HEK293 (cell line): ENCODE data around the gene BAD.
A peak's percentile ranks its signal among the peaks of the same experiment; 100 is the strongest.

ENCODE experiments used
- EGR2 ChIP-seq: fragments of 450-650 bp; formaldehyde crosslinking; IDR thresholded peaks from 2 replicates; pipeline ENCODE4 v1.5.1; 2016; ENCODE audit warnings: low read depth, missing biosample characterization, missing genetic modification characterization
- HOXA7 ChIP-seq: sonication (generic); formaldehyde crosslinking; IDR thresholded peaks from 2 replicates; pipeline ENCODE4 v1.8.1; 2022; ENCODE audit warnings: missing genetic modification reagents, borderline replicate concordance
- INSM2 ChIP-seq: fragments of 450-650 bp; formaldehyde crosslinking; IDR thresholded peaks from 2 replicates; pipeline ENCODE4 v1.5.1; 2016; ENCODE audit warnings: missing biosample characterization, missing genetic modification characterization
- MEIS1 ChIP-seq: sonication (generic); formaldehyde crosslinking; IDR thresholded peaks from 2 replicates; pipeline ENCODE4 v1.8.1; 2022; ENCODE audit warnings: missing genetic modification reagents, mild to moderate bottlenecking, borderline replicate concordance
- OVOL3 ChIP-seq: fragments of 450-650 bp; formaldehyde crosslinking; IDR thresholded peaks from 2 replicates; pipeline ENCODE4 v1.5.1; 2016; ENCODE audit warnings: missing biosample characterization, missing genetic modification characterization
- PATZ1 ChIP-seq: fragments of 450-650 bp; formaldehyde crosslinking; IDR thresholded peaks from 2 replicates; pipeline ENCODE4 v1.5.1; 2016; ENCODE audit warnings: missing biosample characterization, missing genetic modification characterization
- ZBTB1 ChIP-seq: fragments of 450-650 bp; formaldehyde crosslinking; IDR thresholded peaks from 2 replicates; pipeline ENCODE4 v1.5.1; 2016; ENCODE audit warnings: missing biosample characterization, missing genetic modification characterization
- ZBTB7A ChIP-seq: fragments of 450-650 bp; formaldehyde crosslinking; IDR thresholded peaks from 2 replicates; pipeline ENCODE4 v1.5.1; 2016; ENCODE audit warnings: low read depth, missing biosample characterization, missing genetic modification characterization
- ZFP69B ChIP-seq: fragments of 450-650 bp; formaldehyde crosslinking; IDR thresholded peaks from 2 replicates; pipeline ENCODE4 v1.5.1; 2016; ENCODE audit warnings: missing biosample characterization, missing genetic modification characterization
- ZNF169 ChIP-seq: fragments of 450-650 bp; formaldehyde crosslinking; IDR thresholded peaks from 2 replicates; pipeline ENCODE4 v1.5.1; 2016; ENCODE audit warnings: missing biosample characterization, missing genetic modification characterization
- ZNF311 ChIP-seq: fragments of 450-650 bp; formaldehyde crosslinking; IDR thresholded peaks from 2 replicates; pipeline ENCODE4 v1.5.1; 2017; ENCODE audit warnings: missing biosample characterization, missing genetic modification characterization, borderline replicate concordance
- ZNF335 ChIP-seq: fragments of 450-650 bp; formaldehyde crosslinking; conservative IDR thresholded peaks from 2 replicates; pipeline ENCODE4 v1.5.1; 2016; ENCODE audit warnings: missing biosample characterization, missing genetic modification characterization
- ZNF37A ChIP-seq: fragments of 450-650 bp; IDR thresholded peaks from 2 replicates; pipeline ENCODE4 v1.5.1; 2018; ENCODE audit warnings: missing biosample characterization, missing genetic modification characterization
- ZNF514 ChIP-seq: fragments of 450-650 bp; formaldehyde crosslinking; IDR thresholded peaks from 2 replicates; pipeline ENCODE4 v1.5.1; 2016; ENCODE audit warnings: missing biosample characterization, missing genetic modification characterization
- ZNF549 ChIP-seq: fragments of 450-650 bp; IDR thresholded peaks from 2 replicates; pipeline ENCODE4 v1.5.1; 2018; ENCODE audit warnings: missing biosample characterization, missing genetic modification characterization, mild to moderate bottlenecking, inconsistent platforms, moderate library complexity
- ZNF555 ChIP-seq: fragments of 450-650 bp; formaldehyde crosslinking; conservative IDR thresholded peaks from 2 replicates; pipeline ENCODE4 v1.5.1; 2017; ENCODE audit warnings: missing biosample characterization, mild to moderate bottlenecking, missing genetic modification characterization, inconsistent platforms
- ZNF596 ChIP-seq: fragments of 450-650 bp; IDR thresholded peaks from 2 replicates; pipeline ENCODE4 v1.5.0; 2018; ENCODE audit warnings: missing biosample characterization, mild to moderate bottlenecking, missing genetic modification characterization, moderate library complexity
- ZNF600 ChIP-seq: fragments of 450-650 bp; formaldehyde crosslinking; IDR thresholded peaks from 2 replicates; pipeline ENCODE4 v1.5.1; 2016; ENCODE audit warnings: missing biosample characterization, missing genetic modification characterization
- ZNF610 ChIP-seq: fragments of 450-650 bp; formaldehyde crosslinking; IDR thresholded peaks from 2 replicates; pipeline ENCODE4 v1.5.1; 2016; ENCODE audit warnings: missing biosample characterization, missing genetic modification characterization, borderline replicate concordance
- ZNF623 ChIP-seq: fragments of 450-650 bp; formaldehyde crosslinking; IDR thresholded peaks from 2 replicates; pipeline ENCODE4 v1.5.1; 2016; ENCODE audit warnings: missing biosample characterization, missing genetic modification characterization
- ZNF629 ChIP-seq: fragments of 450-650 bp; formaldehyde crosslinking; IDR thresholded peaks from 2 replicates; pipeline ENCODE4 v1.5.1; 2017; ENCODE audit warnings: missing biosample characterization, missing genetic modification characterization
- ZNF670 ChIP-seq: fragments of 450-650 bp; formaldehyde crosslinking; IDR thresholded peaks from 2 replicates; pipeline ENCODE4 v1.5.1; 2016; ENCODE audit warnings: missing biosample characterization, missing genetic modification characterization, low read depth
- ZNF704 ChIP-seq: fragments of 450-650 bp; formaldehyde crosslinking; IDR thresholded peaks from 2 replicates; pipeline ENCODE4 v1.5.1; 2016; ENCODE audit warnings: missing biosample characterization, missing genetic modification characterization
- ZNF777 ChIP-seq: fragments of 450-650 bp; formaldehyde crosslinking; IDR thresholded peaks from 2 replicates; pipeline ENCODE4 v1.5.1; 2017; ENCODE audit warnings: missing biosample characterization, missing genetic modification characterization, borderline replicate concordance
- ZSCAN16 ChIP-seq: fragments of 450-650 bp; formaldehyde crosslinking; IDR thresholded peaks from 2 replicates; pipeline ENCODE4 v1.5.1; 2016; ENCODE audit warnings: missing biosample characterization, missing genetic modification characterization
- ZSCAN23 ChIP-seq: fragments of 450-650 bp; formaldehyde crosslinking; IDR thresholded peaks from 2 replicates; pipeline ENCODE4 v1.5.1; 2016; ENCODE audit warnings: missing biosample characterization, missing genetic modification characterization
- TF ChIP-seq, protein P1 (sequence below): fragments of 450-650 bp; formaldehyde crosslinking; IDR thresholded peaks from 2 replicates; pipeline ENCODE4 v1.5.1; 2017; ENCODE audit warnings: missing biosample characterization, missing genetic modification characterization
- TF ChIP-seq, protein P2 (sequence below): IDR thresholded peaks from 2 replicates; pipeline ENCODE4 v1.6.1; 2011; ENCODE audit warnings: mild to moderate bottlenecking, low read depth, low read length, borderline replicate concordance

The BAD gene

GRCh38 chr11:64285885-64286800 is 1.7 kb upstream of the BAD start (continued):
- TF ChIP-seq, protein P1, sequence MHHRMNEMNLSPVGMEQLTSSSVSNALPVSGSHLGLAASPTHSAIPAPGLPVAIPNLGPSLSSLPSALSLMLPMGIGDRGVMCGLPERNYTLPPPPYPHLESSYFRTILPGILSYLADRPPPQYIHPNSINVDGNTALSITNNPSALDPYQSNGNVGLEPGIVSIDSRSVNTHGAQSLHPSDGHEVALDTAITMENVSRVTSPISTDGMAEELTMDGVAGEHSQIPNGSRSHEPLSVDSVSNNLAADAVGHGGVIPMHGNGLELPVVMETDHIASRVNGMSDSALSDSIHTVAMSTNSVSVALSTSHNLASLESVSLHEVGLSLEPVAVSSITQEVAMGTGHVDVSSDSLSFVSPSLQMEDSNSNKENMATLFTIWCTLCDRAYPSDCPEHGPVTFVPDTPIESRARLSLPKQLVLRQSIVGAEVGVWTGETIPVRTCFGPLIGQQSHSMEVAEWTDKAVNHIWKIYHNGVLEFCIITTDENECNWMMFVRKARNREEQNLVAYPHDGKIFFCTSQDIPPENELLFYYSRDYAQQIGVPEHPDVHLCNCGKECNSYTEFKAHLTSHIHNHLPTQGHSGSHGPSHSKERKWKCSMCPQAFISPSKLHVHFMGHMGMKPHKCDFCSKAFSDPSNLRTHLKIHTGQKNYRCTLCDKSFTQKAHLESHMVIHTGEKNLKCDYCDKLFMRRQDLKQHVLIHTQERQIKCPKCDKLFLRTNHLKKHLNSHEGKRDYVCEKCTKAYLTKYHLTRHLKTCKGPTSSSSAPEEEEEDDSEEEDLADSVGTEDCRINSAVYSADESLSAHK (tag by site-specific recombination), result no peak
- TF ChIP-seq ZNF169, result no peak
- no peak for TF ChIP-seq OVOL3 (tag by site-specific recombination)
- TF ChIP-seq ZNF596 (tag by site-specific recombination), result no peak
- TF ChIP-seq ZNF610 (tag by site-specific recombination), result no peak
- TF ChIP-seq ZNF311 (tag by site-specific recombination), result no peak
- TF ChIP-seq, protein P2, sequence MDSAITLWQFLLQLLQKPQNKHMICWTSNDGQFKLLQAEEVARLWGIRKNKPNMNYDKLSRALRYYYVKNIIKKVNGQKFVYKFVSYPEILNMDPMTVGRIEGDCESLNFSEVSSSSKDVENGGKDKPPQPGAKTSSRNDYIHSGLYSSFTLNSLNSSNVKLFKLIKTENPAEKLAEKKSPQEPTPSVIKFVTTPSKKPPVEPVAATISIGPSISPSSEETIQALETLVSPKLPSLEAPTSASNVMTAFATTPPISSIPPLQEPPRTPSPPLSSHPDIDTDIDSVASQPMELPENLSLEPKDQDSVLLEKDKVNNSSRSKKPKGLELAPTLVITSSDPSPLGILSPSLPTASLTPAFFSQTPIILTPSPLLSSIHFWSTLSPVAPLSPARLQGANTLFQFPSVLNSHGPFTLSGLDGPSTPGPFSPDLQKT, result no peak
- TF ChIP-seq ZNF549 (tag by site-specific recombination), result no peak
- TF ChIP-seq INSM2, result no peak
- no peak for TF ChIP-seq ZNF629 (tag by site-specific recombination)
- TF ChIP-seq ZBTB1 (tag by site-specific recombination), result no peak
- TF ChIP-seq ZNF777, result no peak
- peak; percentile 8 for TF ChIP-seq ZNF335 (tag by site-specific recombination)
- no peak for TF ChIP-seq ZNF704 (tag by site-specific recombination)
- no peak for TF ChIP-seq EGR2 (tag by site-specific recombination)
- no peak for TF ChIP-seq ZNF555
- TF ChIP-seq PATZ1 (tag by site-specific recombination), result 0 out of 2 replicates have a peak, but pooled peaks have one; percentile 34
- no peak for TF ChIP-seq ZNF514
- no peak for TF ChIP-seq ZSCAN23 (tag by site-specific recombination)
- TF ChIP-seq HOXA7 (CRISPR knock-in tag), result no peak
- no peak for TF ChIP-seq MEIS1 (CRISPR knock-in tag)
- no peak for TF ChIP-seq ZNF623 (tag by site-specific recombination)
- TF ChIP-seq ZBTB7A (tag by site-specific recombination), result no peak
- no peak for TF ChIP-seq ZNF37A (tag by site-specific recombination)
- no peak for TF ChIP-seq ZSCAN16 (tag by site-specific recombination)
- TF ChIP-seq ZNF670 (tag by site-specific recombination), result no peak
- TF ChIP-seq ZNF600 (tag by site-specific recombination), result peak; percentile 81
- TF ChIP-seq ZFP69B (tag by site-specific recombination), result no peak
